ENCODE data around the gene VPS37C.
"Not testable (repeated sequence)": the region's sequence is repeated elsewhere in the genome, so short reads cannot be mapped to it uniquely, and the experiment has no call there.

VPS37C gene

DNA sequence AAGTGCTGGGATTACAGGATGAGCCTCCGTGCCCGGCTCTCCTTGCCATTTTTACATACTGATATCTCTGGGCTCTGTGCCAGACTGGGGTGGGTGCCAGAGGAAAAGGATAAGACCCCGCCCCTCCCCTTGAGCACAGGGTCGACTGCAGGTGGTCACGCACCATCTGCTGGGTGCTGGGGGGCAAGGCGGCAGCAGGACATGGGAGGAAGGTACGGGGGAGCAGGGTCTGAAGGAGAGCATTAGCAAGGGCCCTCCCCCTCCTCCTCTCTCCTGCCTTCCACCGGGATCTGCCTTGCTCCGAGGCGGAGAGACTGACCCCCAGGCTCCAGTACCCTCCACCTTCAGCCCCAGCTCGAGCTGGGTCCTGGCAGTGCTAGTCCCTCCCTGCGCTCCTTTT lies 32.4 kb upstream of the VPS37C start:
- H3K27me3 Mint-ChIP-seq (ENCODE audit: low read depth, poor library complexity): peaks cover 13% of the 10 kb centered on the region
- no peaks in the 10 kb centered on the region for H3K36me3 Mint-ChIP-seq (ENCODE audit: low read depth)
- no peak overlapping the region for H3K4me3 Mint-ChIP-seq
- DNase-seq: no peak
- H3K4me1 Mint-ChIP-seq: peaks cover 43% of the 10 kb centered on the region
- TF ChIP-seq, protein P1, sequence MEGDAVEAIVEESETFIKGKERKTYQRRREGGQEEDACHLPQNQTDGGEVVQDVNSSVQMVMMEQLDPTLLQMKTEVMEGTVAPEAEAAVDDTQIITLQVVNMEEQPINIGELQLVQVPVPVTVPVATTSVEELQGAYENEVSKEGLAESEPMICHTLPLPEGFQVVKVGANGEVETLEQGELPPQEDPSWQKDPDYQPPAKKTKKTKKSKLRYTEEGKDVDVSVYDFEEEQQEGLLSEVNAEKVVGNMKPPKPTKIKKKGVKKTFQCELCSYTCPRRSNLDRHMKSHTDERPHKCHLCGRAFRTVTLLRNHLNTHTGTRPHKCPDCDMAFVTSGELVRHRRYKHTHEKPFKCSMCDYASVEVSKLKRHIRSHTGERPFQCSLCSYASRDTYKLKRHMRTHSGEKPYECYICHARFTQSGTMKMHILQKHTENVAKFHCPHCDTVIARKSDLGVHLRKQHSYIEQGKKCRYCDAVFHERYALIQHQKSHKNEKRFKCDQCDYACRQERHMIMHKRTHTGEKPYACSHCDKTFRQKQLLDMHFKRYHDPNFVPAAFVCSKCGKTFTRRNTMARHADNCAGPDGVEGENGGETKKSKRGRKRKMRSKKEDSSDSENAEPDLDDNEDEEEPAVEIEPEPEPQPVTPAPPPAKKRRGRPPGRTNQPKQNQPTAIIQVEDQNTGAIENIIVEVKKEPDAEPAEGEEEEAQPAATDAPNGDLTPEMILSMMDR (IDR thresholded peaks at IDR 0.05): no peak
- peaks cover 4% of the 10 kb centered on the region for H3K9me3 Mint-ChIP-seq
- no peak overlapping the region for H3K27ac Mint-ChIP-seq

- Mint-ChIP-seq H3K27me3 (ENCODE audit: low read depth, poor library complexity) (peaks cover 8% of the 10 kb centered on the region), H3K9me3 (no peaks in the 10 kb centered on the region), H3K27ac (no peak overlapping the region), H3K36me3 (ENCODE audit: low read depth) (no peaks in the 10 kb centered on the region), H3K4me1 (peaks cover 33% of the 10 kb centered on the region), H3K4me3 (no peak overlapping the region)
- TF ChIP-seq, protein P1 (IDR thresholded peaks at IDR 0.05): no peak
- no peak for DNase-seq
Measured at GRCh38 chr11:61189933-61190332, 28.7 kb upstream of the VPS37C start.

GRCh38 chr11:61187505-61188130 lies 26.4 kb upstream of the VPS37C start:
- H3K27me3 Mint-ChIP-seq (ENCODE audit: low read depth, poor library complexity): peaks cover 3% of the 10 kb centered on the region
- peaks cover 21% of the 10 kb centered on the region for H3K4me1 Mint-ChIP-seq
- H3K4me3 Mint-ChIP-seq: no peak overlapping the region
- DNase-seq: peak; percentile 90
- H3K36me3 Mint-ChIP-seq (ENCODE audit: low read depth): no peaks in the 10 kb centered on the region
- no peaks in the 10 kb centered on the region for H3K9me3 Mint-ChIP-seq
- H3K27ac Mint-ChIP-seq: no peak overlapping the region
- TF ChIP-seq, protein P1 (IDR thresholded peaks at IDR 0.05): peak; percentile 97

DNA sequence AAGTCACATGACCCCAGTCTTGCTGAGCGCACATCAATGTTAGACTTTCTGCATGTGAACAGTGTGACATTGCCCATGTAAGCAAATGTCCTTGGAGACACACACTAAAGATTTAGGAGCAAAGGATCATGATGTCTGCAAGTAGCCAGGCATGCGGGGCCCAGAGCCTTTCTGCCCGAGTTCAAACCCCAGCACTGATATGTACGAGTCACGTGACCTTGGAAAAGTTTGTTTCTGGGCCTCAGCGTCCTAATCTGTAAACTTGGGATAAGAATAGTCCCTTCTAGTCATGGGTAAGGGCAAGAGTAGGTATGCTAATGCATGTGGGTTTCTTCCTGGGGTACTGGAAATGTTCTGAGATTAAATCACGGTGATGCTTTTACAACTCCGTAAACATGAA lies 25.3 kb upstream of the VPS37C start:
- Mint-ChIP-seq H3K27me3 (ENCODE audit: low read depth, poor library complexity) (peaks cover 3% of the 10 kb centered on the region), H3K4me1 (peaks cover 17% of the 10 kb centered on the region), H3K9me3 (no peaks in the 10 kb centered on the region), H3K36me3 (ENCODE audit: low read depth) (no peaks in the 10 kb centered on the region), H3K4me3 (no peak overlapping the region), H3K27ac (no peak overlapping the region)
- no peak for DNase-seq
- TF ChIP-seq, protein P1 (IDR thresholded peaks at IDR 0.05): no peak

- TF ChIP-seq, protein P1 (IDR thresholded peaks at IDR 0.05): no peak
- H3K4me1 Mint-ChIP-seq: peaks cover 12% of the 10 kb centered on the region
- no peaks in the 10 kb centered on the region for H3K36me3 Mint-ChIP-seq (ENCODE audit: low read depth)
- H3K9me3 Mint-ChIP-seq: no peaks in the 10 kb centered on the region
- peaks cover 8% of the 10 kb centered on the region for H3K27me3 Mint-ChIP-seq (ENCODE audit: low read depth, poor library complexity)
- no peak overlapping the region for H3K4me3 Mint-ChIP-seq
- no peak for DNase-seq
- peak overlapping the region; percentile 81 for H3K27ac Mint-ChIP-seq
Measured at GRCh38 chr11:61183645-61184044, 22.4 kb upstream of the VPS37C start.

DNA sequence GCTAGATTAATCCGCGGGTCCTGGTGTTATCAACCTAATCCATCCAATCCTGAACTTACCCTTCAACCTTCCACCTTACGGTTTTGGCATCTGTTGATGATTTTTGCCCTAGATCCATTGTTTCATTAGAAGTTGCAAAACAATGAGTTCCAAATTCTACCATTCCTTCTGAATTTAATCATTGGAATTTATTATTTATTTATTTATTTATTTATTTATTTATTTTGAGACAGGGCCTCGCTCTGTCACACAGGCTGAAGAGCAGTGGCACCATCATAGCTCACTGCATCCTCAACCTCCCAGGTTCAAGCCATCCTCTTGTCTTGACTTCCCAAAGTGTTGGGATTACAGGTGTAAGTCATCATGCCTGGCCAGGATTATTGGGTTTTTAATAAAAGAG lies 20.3 kb upstream of the VPS37C start:
- Mint-ChIP-seq H3K27ac (peak overlapping the region; percentile 87), H3K4me1 (peaks cover 11% of the 10 kb centered on the region), H3K4me3 (no peak overlapping the region), H3K9me3 (no peaks in the 10 kb centered on the region), H3K36me3 (ENCODE audit: low read depth) (no peaks in the 10 kb centered on the region), H3K27me3 (ENCODE audit: low read depth, poor library complexity) (peaks cover 8% of the 10 kb centered on the region)
- no peak for DNase-seq
- TF ChIP-seq, protein P1 (IDR thresholded peaks at IDR 0.05): no peak

DNA sequence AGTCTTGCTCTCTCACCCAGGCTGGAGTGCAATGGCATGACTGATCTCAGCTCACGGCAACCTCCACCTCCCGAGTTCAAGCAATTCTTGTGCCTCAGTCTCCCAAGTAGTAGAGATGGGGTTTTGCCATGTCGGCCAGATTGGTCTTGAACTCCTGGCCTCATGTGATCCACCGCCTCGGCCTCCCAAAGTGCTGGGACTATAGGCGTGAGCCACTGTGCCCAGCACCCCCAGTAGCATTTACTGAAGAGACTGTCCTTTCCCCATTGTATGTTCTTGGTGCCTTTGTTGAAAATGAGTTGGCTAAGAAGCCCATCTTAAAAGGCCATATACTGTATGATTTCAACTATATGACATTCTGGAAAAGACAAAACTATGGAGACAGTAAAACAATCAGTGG lies 19.0 kb upstream of the VPS37C start:
- not testable (repeated sequence) for H3K27ac Mint-ChIP-seq; H3K4me3 Mint-ChIP-seq; DNase-seq; H3K27me3 Mint-ChIP-seq (ENCODE audit: low read depth, poor library complexity); H3K9me3 Mint-ChIP-seq; H3K36me3 Mint-ChIP-seq (ENCODE audit: low read depth)
- peaks cover 22% of the 10 kb centered on the region for H3K4me1 Mint-ChIP-seq

Data from nephron progenitor cell (in vitro differentiated cells).